Measurements from ENCODE around the gene HMX1. TPM values are rescaled to one million over a fixed set of nuclear protein-coding genes. Genes with fewer than 3 reads are reported as not detected.

Gene HMX1
- total and polyA plus RNA-seq, 2 donors = 0.26 TPM; not detected in 1

- no peak for DNase-seq (ENCODE audit: extremely low spot score)
- WGBS = 19% methylated on average over 32 of the region's 32 CpGs
- H3K4me3 ChIP-seq (ENCODE audit: low read depth, low read length) = no peak overlapping the region
- H3K27ac ChIP-seq (ENCODE audit: low read depth) = no peak overlapping the region
- no peaks in the 10 kb centered on the region for H3K4me1 ChIP-seq (ENCODE audit: insufficient read depth)
- no peaks in the 10 kb centered on the region for H3K36me3 ChIP-seq (ENCODE audit: insufficient read depth)
Measured at GRCh38 chr4:8864912-8865680, 6.5 kb downstream of the HMX1 start.

GRCh38 chr4:8863686-8864682, 7.7 kb downstream of the HMX1 start:
- H3K36me3 ChIP-seq (ENCODE audit: insufficient read depth) = no peaks in the 10 kb centered on the region
- H3K27ac ChIP-seq (ENCODE audit: low read depth) = no peak overlapping the region
- no peaks in the 10 kb centered on the region for H3K4me1 ChIP-seq (ENCODE audit: insufficient read depth)
- WGBS = 9% methylated on average over 31 of the region's 31 CpGs
- DNase-seq (ENCODE audit: extremely low spot score) = no peak
- no peak overlapping the region for H3K4me3 ChIP-seq (ENCODE audit: low read depth, low read length)

GRCh38 chr4:8862800-8863685, 8.6 kb downstream of the HMX1 start:
- Histone ChIP-seq H3K4me3 (ENCODE audit: low read depth, low read length) (no peak overlapping the region), H3K4me1 (ENCODE audit: insufficient read depth) (no peaks in the 10 kb centered on the region), H3K27ac (ENCODE audit: low read depth) (no peak overlapping the region), H3K36me3 (ENCODE audit: insufficient read depth) (no peaks in the 10 kb centered on the region)
- DNase-seq (ENCODE audit: extremely low spot score) = no peak
- 5% methylated on average over 41 of the region's 41 CpGs for WGBS

GRCh38 chr4:8862334-8862733, 9.3 kb downstream of the HMX1 start:
- Histone ChIP-seq H3K4me1 (ENCODE audit: insufficient read depth) (peaks cover under 1% of the 10 kb centered on the region), H3K27ac (ENCODE audit: low read depth) (no peak overlapping the region), H3K36me3 (ENCODE audit: insufficient read depth) (no peaks in the 10 kb centered on the region), H3K4me3 (ENCODE audit: low read depth, low read length) (no peak overlapping the region)
- no peak for DNase-seq (ENCODE audit: extremely low spot score)
- WGBS = 7% methylated on average over 5 of the region's 5 CpGs

GRCh38 chr4:8861576-8862295, 9.9 kb downstream of the HMX1 start:
- H3K27ac ChIP-seq (ENCODE audit: low read depth) = no peak overlapping the region
- WGBS = 2% methylated on average over 64 of the region's 64 CpGs
- DNase-seq (ENCODE audit: extremely low spot score) = no peak
- no peak overlapping the region for H3K4me3 ChIP-seq (ENCODE audit: low read depth, low read length)
- H3K36me3 ChIP-seq (ENCODE audit: insufficient read depth) = no peaks in the 10 kb centered on the region
- H3K4me1 ChIP-seq (ENCODE audit: insufficient read depth) = peaks cover 1% of the 10 kb centered on the region

- no peaks in the 10 kb centered on the region for H3K36me3 ChIP-seq (ENCODE audit: insufficient read depth)
- peaks cover 1% of the 10 kb centered on the region for H3K4me1 ChIP-seq (ENCODE audit: insufficient read depth)
- no peak overlapping the region for H3K27ac ChIP-seq (ENCODE audit: low read depth)
- H3K4me3 ChIP-seq (ENCODE audit: low read depth, low read length) = peak overlapping the region; percentile 2
- WGBS = under 1% methylated on average over 81 of the region's 82 CpGs
- DNase-seq (ENCODE audit: extremely low spot score) = no peak
Measured at GRCh38 chr4:8860892-8861575, 10.6 kb downstream of the HMX1 start.

GRCh38 chr4:8860096-8860891, 11.3 kb downstream of the HMX1 start:
- no peak for DNase-seq (ENCODE audit: extremely low spot score)
- H3K36me3 ChIP-seq (ENCODE audit: insufficient read depth) = no peaks in the 10 kb centered on the region
- WGBS = 2% methylated on average over 70 of the region's 70 CpGs
- H3K4me1 ChIP-seq (ENCODE audit: insufficient read depth) = peaks cover 1% of the 10 kb centered on the region
- no peak overlapping the region for H3K27ac ChIP-seq (ENCODE audit: low read depth)
- no peak overlapping the region for H3K4me3 ChIP-seq (ENCODE audit: low read depth, low read length)

GRCh38 chr4:8859550-8860095, 12.0 kb downstream of the HMX1 start:
- H3K4me1 ChIP-seq (ENCODE audit: insufficient read depth) = peaks cover 1% of the 10 kb centered on the region

GRCh38 chr4:8858701-8859210, 12.9 kb downstream of the HMX1 start:
- Histone ChIP-seq H3K36me3 (ENCODE audit: insufficient read depth) (no peaks in the 10 kb centered on the region), H3K27ac (ENCODE audit: low read depth) (no peak overlapping the region), H3K4me1 (ENCODE audit: insufficient read depth) (peaks cover 1% of the 10 kb centered on the region), H3K4me3 (ENCODE audit: low read depth, low read length) (no peak overlapping the region)
- WGBS = 2% methylated on average over 19 of the region's 19 CpGs
- DNase-seq (ENCODE audit: extremely low spot score) = no peak

More at GRCh38 chr4:8859550-8860095, 12.0 kb downstream of the HMX1 start:
- DNase-seq (ENCODE audit: extremely low spot score) = no peak
- Histone ChIP-seq H3K27ac (ENCODE audit: low read depth) (no peak overlapping the region), H3K36me3 (ENCODE audit: insufficient read depth) (no peaks in the 10 kb centered on the region), H3K4me3 (ENCODE audit: low read depth, low read length) (no peak overlapping the region)
- 3% methylated on average over 38 of the region's 38 CpGs for WGBS

GRCh38 chr4:8857766-8858700, 13.6 kb downstream of the HMX1 start:
- WGBS = under 1% methylated on average over 74 of the region's 74 CpGs

More at GRCh38 chr4:8857766-8858700, 13.6 kb downstream of the HMX1 start:
- Histone ChIP-seq H3K36me3 (ENCODE audit: insufficient read depth) (no peaks in the 10 kb centered on the region), H3K27ac (ENCODE audit: low read depth) (no peak overlapping the region), H3K4me1 (ENCODE audit: insufficient read depth) (peaks cover 1% of the 10 kb centered on the region), H3K4me3 (ENCODE audit: low read depth, low read length) (no peak overlapping the region)
- no peak for DNase-seq (ENCODE audit: extremely low spot score)

All from urinary bladder (tissue), 4 donors.